ENCODE measurements around the gene CDKN2B. TPM values are rescaled to one million over a fixed set of nuclear protein-coding genes. Genes with fewer than 3 reads are reported as not detected.

CDKN2B gene
- polyA plus RNA-seq, 1 of the 3 experiments (the other 2 are of a cell fraction), result 6.3 TPM

GRCh38 chr9:22044583-22044982, 35.5 kb upstream of the CDKN2B start (continued):
- TF ChIP-seq REST (IDR thresholded peaks at IDR 0.05; ENCODE audit: low read depth, low read length) (no peak), ZBTB33 (IDR thresholded peaks at IDR 0.05; ENCODE audit: borderline replicate concordance, low read depth) (peak; percentile 39; the same call in 1 of the 2 replicates), GATA2 (CRISPR knock-in tag; IDR thresholded peaks at IDR 0.05) (no peak), CTCF (IDR thresholded peaks at IDR 0.05) (no peak), MXI1 (IDR thresholded peaks at IDR 0.05; ENCODE audit: low read depth, low read length) (no peak), EP300 (IDR thresholded peaks at IDR 0.05; ENCODE audit: borderline replicate concordance in 1 of 2, low read depth in 1 of 2, low read length in 1 of 2) (peak in 1 of 2 experiments; percentile 86; a peak in 3 of 4 replicates), FOXJ3 (CRISPR knock-in tag; IDR thresholded peaks at IDR 0.05) (no peak), RFX5 (IDR thresholded peaks at IDR 0.05; ENCODE audit: low read length) (no peak), USF1 (IDR thresholded peaks at IDR 0.05; ENCODE audit: borderline replicate concordance, low read depth) (no peak), TAF1 (IDR thresholded peaks at IDR 0.05; ENCODE audit: borderline replicate concordance, low read depth, low read length) (no peak), FOSL2 (IDR thresholded peaks at IDR 0.05; ENCODE audit: borderline replicate concordance, low read depth) (peak; percentile 84), FOXM1 (IDR thresholded peaks at IDR 0.05; ENCODE audit: low read depth) (peak; percentile 64; the same call in 1 of the 2 replicates)

All from SK-N-SH (cell line).